Caco-2 (cell line): ENCODE data around the gene RPP14. TPM values are rescaled to one million over a fixed set of nuclear protein-coding genes. Genes with fewer than 3 reads are reported as not detected.

Experiments used
- BruUV-seq: library from RNA; stranded (reverse); fragments of 400-500 nt; replicated peaks from 2 replicates; lab custom pipeline; 2021; lab: Mats Ljungman, UMichigan
- CTCF ChIA-PET: fragments of 300-600 bp; sonication (Branson Sonifier 250); formaldehyde crosslinking; loops from one replicate; lab custom pipeline; 2022; ENCODE audit warnings: antibody characterized with exemption; lab: Charles Lee
- POLR2A ChIA-PET: fragments of 300-600 bp; sonication (Branson Sonifier 250); formaldehyde crosslinking; loops from one replicate; lab custom pipeline; 2022; ENCODE audit warnings: antibody characterized with exemption; lab: Charles Lee
- DNase-seq, 2 experiments: peaks; one replicate each; pipeline versions ENCODE4 v3.0.0 to v3.0.0-alpha.2; 2020 to 2022
- H3K27me3 ChIP-seq: replicated peaks from 2 replicates; pipeline ENCODE4 v1.6.0; 2011; ENCODE audit warnings: low read length; ENCODE audit not compliant: control insufficient read depth, insufficient read depth
- H3K36me3 ChIP-seq: 2 replicates; pipeline ENCODE4 v1.5.1; 2011; ENCODE audit warnings: low read length; ENCODE audit not compliant: control insufficient read depth, insufficient read depth
- H3K4me1 ChIP-seq: fragments of 250-450 bp; sonication (Bioruptor Pico); 2 replicates; pipeline ENCODE4 v1.5.1; 2020; ENCODE audit warnings: mild to moderate bottlenecking
- H3K4me3 ChIP-seq: 2 replicates; pipeline ENCODE4 v1.5.1; 2011; ENCODE audit warnings: low read depth, mild to moderate bottlenecking, control low read depth, low read length
- H3K9me3 ChIP-seq: fragments of 250-450 bp; sonication (Bioruptor Pico); 2 replicates; pipeline ENCODE4 v1.5.1; 2020; ENCODE audit warnings: mild to moderate bottlenecking, moderate library complexity
- H3K27ac Mint-ChIP-seq: one replicate; pipeline ENCODE4 v1.8.0; 2022; ENCODE audit warnings: mixed read lengths; ENCODE audit not compliant: unreplicated experiment
- H3K27me3 Mint-ChIP-seq: one replicate; pipeline ENCODE4 v1.8.0; 2022; ENCODE audit warnings: mixed read lengths; ENCODE audit not compliant: insufficient read depth, unreplicated experiment
- H3K36me3 Mint-ChIP-seq: one replicate; pipeline ENCODE4 v1.8.0; 2022; ENCODE audit warnings: mild to moderate bottlenecking, mixed read lengths; ENCODE audit not compliant: insufficient read depth, unreplicated experiment
- H3K4me1 Mint-ChIP-seq: one replicate; pipeline ENCODE4 v1.8.0; 2022; ENCODE audit warnings: low read depth, mixed read lengths; ENCODE audit not compliant: unreplicated experiment
- H3K4me3 Mint-ChIP-seq: one replicate; pipeline ENCODE4 v1.8.0; 2022; ENCODE audit warnings: mild to moderate bottlenecking, moderate library complexity, mixed read lengths; ENCODE audit not compliant: unreplicated experiment
- H3K9me3 Mint-ChIP-seq: one replicate; pipeline ENCODE4 v1.8.0; 2022; ENCODE audit warnings: mixed read lengths; ENCODE audit not compliant: unreplicated experiment
- intact Hi-C: fragments of 100-400 bp; cut with micrococcal nuclease; formaldehyde crosslinking; loops from one replicate; pipeline ENCODE4 v1.10.0; 2022; ENCODE audit not compliant: unreplicated experiment
- total RNA-seq: library from RNA; stranded (reverse); gene quantifications from 2 replicates; pipeline ENCODE4 v1.2.3, GENCODE V29; 2022
- TF ChIP-seq, protein P1 (sequence below), 2 experiments: fragments of 200-600 bp in 1 of 2; IDR thresholded peaks; 1 replicate in 1 of 2; 2 replicates in 1 of 2; pipeline versions ENCODE4 v1.5.1 to v1.8.0; 2011 to 2022; ENCODE audit warnings: antibody characterized with exemption in 1 of 2, control low read depth in 1 of 2, inconsistent platforms in 1 of 2, low read depth in 1 of 2, low read length in 1 of 2, mild to moderate bottlenecking in 1 of 2, moderate library complexity in 1 of 2; ENCODE audit not compliant: insufficient read depth in 1 of 2, severe bottlenecking in 1 of 2, unreplicated experiment in 1 of 2

Gene RPP14
- total RNA-seq, 1 experiment from 2014 or later: 24.7 TPM

DNA sequence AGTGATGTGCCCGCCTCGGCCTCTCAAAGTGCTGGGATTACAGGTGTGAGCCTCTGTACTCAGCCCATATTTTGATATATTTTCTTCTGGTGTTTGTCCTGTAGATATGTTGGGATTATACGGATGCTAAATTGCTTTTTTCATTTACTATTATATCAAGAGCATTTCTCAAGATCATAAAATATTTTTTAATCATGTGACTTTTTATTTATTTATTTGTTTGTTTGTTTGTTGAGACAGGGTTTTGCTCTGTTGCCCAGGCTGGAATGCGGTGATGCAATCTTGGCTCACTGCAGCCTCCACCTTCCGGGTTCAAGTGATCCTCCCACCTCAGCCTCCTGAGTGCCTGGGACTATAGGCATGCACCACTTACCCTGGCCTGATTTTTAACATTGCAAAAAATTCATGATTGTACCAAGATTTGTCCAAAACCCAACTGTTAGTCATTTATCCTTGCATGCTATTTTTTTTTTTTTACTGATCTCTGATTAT is 23.9 kb downstream of the RPP14 start:
- Mint-ChIP-seq H3K9me3 (no peaks in the 10 kb centered on the region), H3K4me3 (no peak overlapping the region), H3K27ac (no peak overlapping the region), H3K27me3 (no peaks in the 10 kb centered on the region), H3K36me3 (no peaks in the 10 kb centered on the region), H3K4me1 (peaks cover 13% of the 10 kb centered on the region)
- TF ChIP-seq, protein P1, sequence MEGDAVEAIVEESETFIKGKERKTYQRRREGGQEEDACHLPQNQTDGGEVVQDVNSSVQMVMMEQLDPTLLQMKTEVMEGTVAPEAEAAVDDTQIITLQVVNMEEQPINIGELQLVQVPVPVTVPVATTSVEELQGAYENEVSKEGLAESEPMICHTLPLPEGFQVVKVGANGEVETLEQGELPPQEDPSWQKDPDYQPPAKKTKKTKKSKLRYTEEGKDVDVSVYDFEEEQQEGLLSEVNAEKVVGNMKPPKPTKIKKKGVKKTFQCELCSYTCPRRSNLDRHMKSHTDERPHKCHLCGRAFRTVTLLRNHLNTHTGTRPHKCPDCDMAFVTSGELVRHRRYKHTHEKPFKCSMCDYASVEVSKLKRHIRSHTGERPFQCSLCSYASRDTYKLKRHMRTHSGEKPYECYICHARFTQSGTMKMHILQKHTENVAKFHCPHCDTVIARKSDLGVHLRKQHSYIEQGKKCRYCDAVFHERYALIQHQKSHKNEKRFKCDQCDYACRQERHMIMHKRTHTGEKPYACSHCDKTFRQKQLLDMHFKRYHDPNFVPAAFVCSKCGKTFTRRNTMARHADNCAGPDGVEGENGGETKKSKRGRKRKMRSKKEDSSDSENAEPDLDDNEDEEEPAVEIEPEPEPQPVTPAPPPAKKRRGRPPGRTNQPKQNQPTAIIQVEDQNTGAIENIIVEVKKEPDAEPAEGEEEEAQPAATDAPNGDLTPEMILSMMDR (IDR thresholded peaks at IDR 0.05; ENCODE audit: insufficient read depth in 1 of 2, low read depth in 1 of 2, low read length in 1 of 2, severe bottlenecking in 1 of 2, unreplicated experiment in 1 of 2): no peak
- H3K9me3 ChIP-seq: no peaks in the 10 kb centered on the region
- intact Hi-C loops: loop anchor here (5.0 to 10.0 kb wide), 2 partner anchors 207 to 305 kb away; partner anchors contain the start of gene ACOX2
- ChIA-PET POLR2A (no interaction called here), CTCF (no interaction called here)
- DNase-seq: no peak
- no peaks in the 10 kb centered on the region for H3K36me3 ChIP-seq
- no peak overlapping the region for H3K4me3 ChIP-seq
- no peaks in the 10 kb centered on the region; the same call in 1 of the 2 replicates for H3K27me3 ChIP-seq
- H3K4me1 ChIP-seq: peaks cover 14% of the 10 kb centered on the region
- no TSS peak for BruUV-seq

DNA sequence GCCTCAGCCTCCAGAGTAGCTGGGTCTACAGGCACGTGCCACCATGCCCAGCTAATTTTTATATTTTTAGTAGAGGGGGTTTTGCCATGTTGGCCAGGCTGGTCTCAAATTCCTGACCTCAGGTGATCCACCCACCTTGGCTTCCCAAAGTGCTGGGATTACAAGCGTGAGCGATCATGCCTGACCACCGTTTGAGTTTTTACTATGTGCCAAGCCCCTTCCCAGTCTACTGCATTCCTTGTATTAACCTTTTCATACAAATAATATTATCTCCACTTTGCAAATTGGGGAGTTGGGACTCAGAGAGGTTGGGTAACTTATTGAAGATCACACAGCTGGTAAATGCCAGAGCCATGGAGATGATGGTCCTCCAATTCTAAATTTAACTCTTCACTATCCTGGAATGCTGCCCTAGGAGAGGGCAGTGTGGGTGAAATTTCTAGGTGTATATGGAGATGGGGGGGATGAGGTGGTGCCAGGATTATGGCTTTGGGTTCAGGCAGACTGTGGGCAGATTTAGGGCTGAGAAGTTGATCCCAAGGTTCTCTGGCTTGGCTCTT is 25.6 kb downstream of the RPP14 start:
- ChIA-PET POLR2A (no interaction called here), CTCF (no interaction called here)
- H3K27me3 ChIP-seq: no peaks in the 10 kb centered on the region; the same call in 1 of the 2 replicates
- no peaks in the 10 kb centered on the region for H3K4me1 ChIP-seq
- Mint-ChIP-seq H3K4me3 (peak overlapping the region; percentile 89), H3K9me3 (no peaks in the 10 kb centered on the region), H3K4me1 (peaks cover 13% of the 10 kb centered on the region), H3K36me3 (no peaks in the 10 kb centered on the region), H3K27me3 (no peaks in the 10 kb centered on the region), H3K27ac (no peak overlapping the region)
- TF ChIP-seq, protein P1 (IDR thresholded peaks at IDR 0.05; ENCODE audit: insufficient read depth in 1 of 2, low read depth in 1 of 2, low read length in 1 of 2, severe bottlenecking in 1 of 2, unreplicated experiment in 1 of 2): no peak
- intact Hi-C loops: no loop called here
- no peak for DNase-seq
- H3K36me3 ChIP-seq: no peaks in the 10 kb centered on the region
- H3K9me3 ChIP-seq: no peaks in the 10 kb centered on the region
- BruUV-seq: no TSS peak
- H3K4me3 ChIP-seq: no peak overlapping the region

DNA sequence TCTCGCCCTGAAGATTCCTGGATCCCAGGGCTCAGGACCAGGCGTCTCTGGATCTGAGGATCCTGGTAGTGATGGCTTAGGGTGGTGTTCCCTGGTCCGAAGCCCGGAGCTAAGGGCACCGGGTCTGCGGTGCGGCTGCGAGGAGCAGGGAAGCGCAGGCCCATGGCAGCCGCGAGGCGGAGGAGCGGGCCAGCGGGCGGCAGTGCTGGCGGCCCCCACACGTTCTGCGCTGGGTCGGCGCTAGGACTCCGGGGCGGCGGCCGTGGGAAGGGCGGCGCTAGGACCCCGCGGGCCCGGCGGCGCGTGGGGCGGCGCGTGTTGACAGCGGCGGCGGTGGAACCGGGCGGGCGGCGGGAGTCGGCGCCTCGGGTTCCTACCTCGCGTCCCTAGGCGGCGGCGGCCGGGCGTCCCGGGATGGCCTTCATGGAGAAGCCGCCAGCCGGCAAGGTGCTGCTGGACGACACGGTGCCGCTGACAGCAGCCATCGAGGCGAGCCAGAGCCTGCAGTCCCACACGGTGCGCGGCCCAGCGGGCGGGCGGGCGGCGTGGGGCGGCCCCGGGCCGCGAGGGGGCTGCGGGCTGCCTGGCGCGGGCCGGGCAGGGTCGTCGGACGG is 26.6 kb downstream of the RPP14 start, which contains the start of gene PXK:
PXK (plus strand) TSS at position 318 of the 614 bp plus-strand sequence; CDS start at position 415, 97 bp downstream.
- no peaks in the 10 kb centered on the region for H3K27me3 Mint-ChIP-seq
- H3K27me3 ChIP-seq: no peaks in the 10 kb centered on the region; the same call in 1 of the 2 replicates
- H3K4me1 ChIP-seq: no peaks in the 10 kb centered on the region
- H3K36me3 Mint-ChIP-seq: no peaks in the 10 kb centered on the region
- TF ChIP-seq, protein P1 (IDR thresholded peaks at IDR 0.05; ENCODE audit: insufficient read depth in 1 of 2, low read depth in 1 of 2, low read length in 1 of 2, severe bottlenecking in 1 of 2, unreplicated experiment in 1 of 2): no peak
- BruUV-seq: no TSS peak
- peak within 1 kb of the TSS; percentile 89 for H3K4me3 Mint-ChIP-seq
- H3K9me3 ChIP-seq: no peaks in the 10 kb centered on the region
- H3K27ac Mint-ChIP-seq: peak within 1 kb of the TSS; percentile 66
- H3K9me3 Mint-ChIP-seq: no peaks in the 10 kb centered on the region
- peak within 1 kb of the TSS; percentile 73 for H3K4me3 ChIP-seq
- intact Hi-C loops: loop anchor here (1.0 kb wide), 1 partner anchor 82 kb away; no protein-coding TSS in a partner anchor
- ChIA-PET CTCF (interaction anchor here (1.4 kb wide), 1 partner anchor 27 kb away, joined by 11 read pairs; the partner anchor contains the start of genes HTD2 and RPP14), POLR2A (interaction anchor here (0.6 kb wide), 2 partner anchors 56 to 788 kb away, joined by 5 to 7 read pairs; partner anchors contain the start of gene DNAH12)
- peak; percentile 63 to 83 for DNase-seq
- H3K36me3 ChIP-seq: no peaks in the 10 kb centered on the region
- peaks cover 13% of the 10 kb centered on the region for H3K4me1 Mint-ChIP-seq
